ENCODE measurements around the gene PPL. TPM values are rescaled to one million over a fixed set of nuclear protein-coding genes. Genes with fewer than 3 reads are reported as not detected.
A peak's percentile ranks its signal among the peaks of the same experiment; 100 is the strongest.

Gene PPL
- total and polyA plus RNA-seq, 2 of the 13 experiments (the other 11 are each of a cell fraction or from before 2014, with no cell fraction given) = 5.7 to 6.6 TPM

DNA sequence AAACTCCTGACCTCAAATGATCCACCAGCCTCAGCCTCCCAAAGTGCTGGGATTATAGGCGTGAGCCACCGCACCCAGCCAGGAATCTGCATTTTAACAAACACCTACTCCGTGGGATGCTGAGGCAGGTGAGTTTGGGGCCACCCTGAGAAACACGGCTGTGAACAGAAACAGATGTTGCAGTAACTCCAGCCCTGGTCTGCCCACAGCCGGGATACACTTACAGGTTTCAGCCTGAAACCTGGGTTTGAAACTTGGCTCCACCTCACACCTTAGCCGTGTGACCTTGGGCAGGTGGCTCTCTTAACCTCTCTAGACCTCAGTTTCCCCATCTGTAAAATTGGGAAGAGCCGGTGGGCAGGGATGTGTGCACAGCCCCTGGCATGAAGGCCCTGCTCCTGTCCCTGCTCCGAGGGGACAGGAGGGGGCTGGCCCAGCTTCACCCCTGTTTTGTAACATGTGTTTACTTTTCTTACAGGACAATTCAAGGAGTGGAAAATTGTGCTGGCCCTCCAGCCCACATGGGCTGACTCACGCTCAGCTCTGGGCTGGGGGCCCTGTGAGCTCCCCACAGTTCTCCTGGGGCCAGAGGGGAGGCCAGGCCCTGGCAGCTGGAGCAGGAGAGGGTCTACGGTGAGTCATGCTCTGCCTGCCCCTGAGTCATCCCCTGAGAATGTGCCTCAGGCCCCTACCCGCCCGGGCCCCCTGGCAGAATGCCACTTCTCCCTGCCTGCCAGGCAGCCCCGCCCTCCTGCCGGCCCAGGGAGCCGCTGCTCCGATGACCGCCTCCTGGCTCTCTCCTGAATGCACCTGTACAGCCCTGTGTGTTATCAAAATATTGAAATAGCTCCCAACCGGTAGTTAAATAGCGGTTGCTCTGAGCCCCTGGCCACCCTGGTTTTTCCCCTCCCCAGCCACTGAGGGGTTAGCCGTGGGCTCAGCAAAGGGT lies 7.7 kb upstream of the PPL start (continued):
- no peak; the same call in 1 of the 2 replicates for TF ChIP-seq HMGXB3 (CRISPR knock-in tag; IDR thresholded peaks at IDR 0.05; ENCODE audit: borderline replicate concordance)
- TF ChIP-seq, protein P1, sequence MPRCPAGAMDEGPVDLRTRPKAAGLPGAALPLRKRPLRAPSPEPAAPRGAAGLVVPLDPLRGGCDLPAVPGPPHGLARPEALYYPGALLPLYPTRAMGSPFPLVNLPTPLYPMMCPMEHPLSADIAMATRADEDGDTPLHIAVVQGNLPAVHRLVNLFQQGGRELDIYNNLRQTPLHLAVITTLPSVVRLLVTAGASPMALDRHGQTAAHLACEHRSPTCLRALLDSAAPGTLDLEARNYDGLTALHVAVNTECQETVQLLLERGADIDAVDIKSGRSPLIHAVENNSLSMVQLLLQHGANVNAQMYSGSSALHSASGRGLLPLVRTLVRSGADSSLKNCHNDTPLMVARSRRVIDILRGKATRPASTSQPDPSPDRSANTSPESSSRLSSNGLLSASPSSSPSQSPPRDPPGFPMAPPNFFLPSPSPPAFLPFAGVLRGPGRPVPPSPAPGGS (CRISPR knock-in tag; IDR thresholded peaks at IDR 0.05) = no peak
- TF ChIP-seq SMARCC2 (IDR thresholded peaks at IDR 0.05) = 0 out of 2 replicates have a peak, but pooled peaks have one; percentile 72
- no peak for TF ChIP-seq REL (CRISPR knock-in tag; conservative IDR thresholded peaks at IDR 0.05)
- TF ChIP-seq, protein P2, sequence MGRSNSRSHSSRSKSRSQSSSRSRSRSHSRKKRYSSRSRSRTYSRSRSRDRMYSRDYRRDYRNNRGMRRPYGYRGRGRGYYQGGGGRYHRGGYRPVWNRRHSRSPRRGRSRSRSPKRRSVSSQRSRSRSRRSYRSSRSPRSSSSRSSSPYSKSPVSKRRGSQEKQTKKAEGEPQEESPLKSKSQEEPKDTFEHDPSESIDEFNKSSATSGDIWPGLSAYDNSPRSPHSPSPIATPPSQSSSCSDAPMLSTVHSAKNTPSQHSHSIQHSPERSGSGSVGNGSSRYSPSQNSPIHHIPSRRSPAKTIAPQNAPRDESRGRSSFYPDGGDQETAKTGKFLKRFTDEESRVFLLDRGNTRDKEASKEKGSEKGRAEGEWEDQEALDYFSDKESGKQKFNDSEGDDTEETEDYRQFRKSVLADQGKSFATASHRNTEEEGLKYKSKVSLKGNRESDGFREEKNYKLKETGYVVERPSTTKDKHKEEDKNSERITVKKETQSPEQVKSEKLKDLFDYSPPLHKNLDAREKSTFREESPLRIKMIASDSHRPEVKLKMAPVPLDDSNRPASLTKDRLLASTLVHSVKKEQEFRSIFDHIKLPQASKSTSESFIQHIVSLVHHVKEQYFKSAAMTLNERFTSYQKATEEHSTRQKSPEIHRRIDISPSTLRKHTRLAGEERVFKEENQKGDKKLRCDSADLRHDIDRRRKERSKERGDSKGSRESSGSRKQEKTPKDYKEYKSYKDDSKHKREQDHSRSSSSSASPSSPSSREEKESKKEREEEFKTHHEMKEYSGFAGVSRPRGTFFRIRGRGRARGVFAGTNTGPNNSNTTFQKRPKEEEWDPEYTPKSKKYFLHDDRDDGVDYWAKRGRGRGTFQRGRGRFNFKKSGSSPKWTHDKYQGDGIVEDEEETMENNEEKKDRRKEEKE (IDR thresholded peaks at IDR 0.05) = no peak
- no peak for TF ChIP-seq NR0B2 (CRISPR knock-in tag; IDR thresholded peaks at IDR 0.05)
- TF ChIP-seq NONO (IDR thresholded peaks at IDR 0.05) = no peak
- peak; percentile 55 for TF ChIP-seq NONO (CRISPR knock-in tag; conservative IDR thresholded peaks at IDR 0.05)
- TF ChIP-seq, protein P3, sequence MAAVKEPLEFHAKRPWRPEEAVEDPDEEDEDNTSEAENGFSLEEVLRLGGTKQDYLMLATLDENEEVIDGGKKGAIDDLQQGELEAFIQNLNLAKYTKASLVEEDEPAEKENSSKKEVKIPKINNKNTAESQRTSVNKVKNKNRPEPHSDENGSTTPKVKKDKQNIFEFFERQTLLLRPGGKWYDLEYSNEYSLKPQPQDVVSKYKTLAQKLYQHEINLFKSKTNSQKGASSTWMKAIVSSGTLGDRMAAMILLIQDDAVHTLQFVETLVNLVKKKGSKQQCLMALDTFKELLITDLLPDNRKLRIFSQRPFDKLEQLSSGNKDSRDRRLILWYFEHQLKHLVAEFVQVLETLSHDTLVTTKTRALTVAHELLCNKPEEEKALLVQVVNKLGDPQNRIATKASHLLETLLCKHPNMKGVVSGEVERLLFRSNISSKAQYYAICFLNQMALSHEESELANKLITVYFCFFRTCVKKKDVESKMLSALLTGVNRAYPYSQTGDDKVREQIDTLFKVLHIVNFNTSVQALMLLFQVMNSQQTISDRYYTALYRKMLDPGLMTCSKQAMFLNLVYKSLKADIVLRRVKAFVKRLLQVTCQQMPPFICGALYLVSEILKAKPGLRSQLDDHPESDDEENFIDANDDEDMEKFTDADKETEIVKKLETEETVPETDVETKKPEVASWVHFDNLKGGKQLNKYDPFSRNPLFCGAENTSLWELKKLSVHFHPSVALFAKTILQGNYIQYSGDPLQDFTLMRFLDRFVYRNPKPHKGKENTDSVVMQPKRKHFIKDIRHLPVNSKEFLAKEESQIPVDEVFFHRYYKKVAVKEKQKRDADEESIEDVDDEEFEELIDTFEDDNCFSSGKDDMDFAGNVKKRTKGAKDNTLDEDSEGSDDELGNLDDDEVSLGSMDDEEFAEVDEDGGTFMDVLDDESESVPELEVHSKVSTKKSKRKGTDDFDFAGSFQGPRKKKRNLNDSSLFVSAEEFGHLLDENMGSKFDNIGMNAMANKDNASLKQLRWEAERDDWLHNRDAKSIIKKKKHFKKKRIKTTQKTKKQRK (IDR thresholded peaks at IDR 0.05; ENCODE audit: low read length) = no peak
- TF ChIP-seq, protein P4, sequence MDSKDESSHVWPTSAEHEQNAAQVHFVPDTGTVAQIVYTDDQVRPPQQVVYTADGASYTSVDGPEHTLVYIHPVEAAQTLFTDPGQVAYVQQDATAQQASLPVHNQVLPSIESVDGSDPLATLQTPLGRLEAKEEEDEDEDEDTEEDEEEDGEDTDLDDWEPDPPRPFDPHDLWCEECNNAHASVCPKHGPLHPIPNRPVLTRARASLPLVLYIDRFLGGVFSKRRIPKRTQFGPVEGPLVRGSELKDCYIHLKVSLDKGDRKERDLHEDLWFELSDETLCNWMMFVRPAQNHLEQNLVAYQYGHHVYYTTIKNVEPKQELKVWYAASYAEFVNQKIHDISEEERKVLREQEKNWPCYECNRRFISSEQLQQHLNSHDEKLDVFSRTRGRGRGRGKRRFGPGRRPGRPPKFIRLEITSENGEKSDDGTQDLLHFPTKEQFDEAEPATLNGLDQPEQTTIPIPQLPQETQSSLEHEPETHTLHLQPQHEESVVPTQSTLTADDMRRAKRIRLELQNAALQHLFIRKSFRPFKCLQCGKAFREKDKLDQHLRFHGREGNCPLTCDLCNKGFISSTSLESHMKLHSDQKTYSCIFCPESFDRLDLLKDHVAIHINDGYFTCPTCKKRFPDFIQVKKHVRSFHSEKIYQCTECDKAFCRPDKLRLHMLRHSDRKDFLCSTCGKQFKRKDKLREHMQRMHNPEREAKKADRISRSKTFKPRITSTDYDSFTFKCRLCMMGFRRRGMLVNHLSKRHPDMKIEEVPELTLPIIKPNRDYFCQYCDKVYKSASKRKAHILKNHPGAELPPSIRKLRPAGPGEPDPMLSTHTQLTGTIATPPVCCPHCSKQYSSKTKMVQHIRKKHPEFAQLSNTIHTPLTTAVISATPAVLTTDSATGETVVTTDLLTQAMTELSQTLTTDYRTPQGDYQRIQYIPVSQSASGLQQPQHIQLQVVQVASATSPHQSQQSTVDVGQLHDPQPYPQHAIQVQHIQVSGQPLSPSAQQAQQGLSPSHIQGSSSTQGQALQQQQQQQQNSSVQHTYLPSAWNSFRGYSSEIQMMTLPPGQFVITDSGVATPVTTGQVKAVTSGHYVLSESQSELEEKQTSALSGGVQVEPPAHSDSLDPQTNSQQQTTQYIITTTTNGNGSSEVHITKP (CRISPR knock-in tag; IDR thresholded peaks at IDR 0.05; ENCODE audit: low read depth) = peak; percentile 87

Data from HepG2 (cell line).